Activated CD4-positive, alpha-beta T cell treated with anti-CD3 and anti-CD28 coated beads, Interleukin-2, amount 10 ng/mL, durations not matched to agents 7 days and 5 days (primary cell): ENCODE data around the gene RPS28. TPM values are rescaled to one million over a fixed set of nuclear protein-coding genes. Genes with fewer than 3 reads are reported as not detected.

ENCODE experiments used
- CTCF ChIA-PET: fragments of 350-600 bp; sonication (Branson Sonifier 250); formaldehyde crosslinking; loops from one replicate; lab custom pipeline; 2021; ENCODE audit warnings: antibody characterized with exemption; lab: Charles Lee
- POLR2A ChIA-PET: fragments of 350-600 bp; sonication (Branson Sonifier 250); formaldehyde crosslinking; loops from one replicate; lab custom pipeline; 2021; ENCODE audit warnings: antibody characterized with exemption; lab: Charles Lee
- DNase-seq: peaks from one replicate; pipeline ENCODE4 v3.0.0-alpha.2; 2020
- H3K27ac Mint-ChIP-seq: one replicate; pipeline ENCODE4 v1.8.0; 2021; ENCODE audit warnings: mild to moderate bottlenecking, moderate library complexity, mixed read lengths
- H3K27me3 Mint-ChIP-seq: one replicate; pipeline ENCODE4 v1.8.0; 2021; ENCODE audit warnings: mixed read lengths
- H3K36me3 Mint-ChIP-seq: one replicate; pipeline ENCODE4 v1.8.0; 2021; ENCODE audit warnings: low read depth, mixed read lengths
- H3K4me1 Mint-ChIP-seq: one replicate; pipeline ENCODE4 v1.8.0; 2021; ENCODE audit warnings: mixed read lengths
- H3K4me3 Mint-ChIP-seq: one replicate; pipeline ENCODE4 v1.8.0; 2021; ENCODE audit warnings: mild to moderate bottlenecking, moderate library complexity, mixed read lengths
- H3K9me3 Mint-ChIP-seq: one replicate; pipeline ENCODE4 v1.8.0; 2021; ENCODE audit warnings: mixed read lengths
- total RNA-seq, 2 experiments: library from RNA; stranded (reverse); gene quantifications; one replicate each; pipeline ENCODE4 v1.2.3, GENCODE V29; 2021

The RPS28 gene
- total RNA-seq, 2 experiments from 2014 or later = 1,480 to 2,023 TPM

GRCh38 chr19:8357007-8357521, 35.8 kb downstream of the RPS28 start:
- Mint-ChIP-seq H3K36me3 (no peaks in the 10 kb centered on the region), H3K27ac (no peak overlapping the region), H3K4me1 (peaks cover 3% of the 10 kb centered on the region), H3K4me3 (no peak overlapping the region), H3K27me3 (peaks cover 6% of the 10 kb centered on the region), H3K9me3 (no peaks in the 10 kb centered on the region)
- POLR2A ChIA-PET = no interaction called here
- CTCF ChIA-PET = interaction anchor here (0.9 to 1.2 kb wide), 2 partner anchors 21 to 487 kb away, joined by 3 to 5 read pairs; no protein-coding TSS in a partner anchor
- DNase-seq = no peak

GRCh38 chr19:8358948-8359347, 37.7 kb downstream of the RPS28 start:
- POLR2A ChIA-PET = no interaction called here
- no peak overlapping the region for H3K27ac Mint-ChIP-seq

GRCh38 chr19:8360196-8360595, 38.9 kb downstream of the RPS28 start:
- peaks cover 23% of the 10 kb centered on the region for H3K27me3 Mint-ChIP-seq
- no peak for DNase-seq
- no peak overlapping the region for H3K4me3 Mint-ChIP-seq
- H3K4me1 Mint-ChIP-seq = peaks cover 18% of the 10 kb centered on the region
- no peaks in the 10 kb centered on the region for H3K36me3 Mint-ChIP-seq
- H3K9me3 Mint-ChIP-seq = no peaks in the 10 kb centered on the region
- POLR2A ChIA-PET = no interaction called here
- H3K27ac Mint-ChIP-seq = no peak overlapping the region
- CTCF ChIA-PET = interaction anchor here (0.7 to 1.0 kb wide), 2 partner anchors 11 to 201 kb away, joined by 3 to 5 read pairs; no protein-coding TSS in a partner anchor

More at GRCh38 chr19:8358948-8359347, 37.7 kb downstream of the RPS28 start:
- H3K27me3 Mint-ChIP-seq = peaks cover 17% of the 10 kb centered on the region
- no peaks in the 10 kb centered on the region for H3K36me3 Mint-ChIP-seq
- H3K9me3 Mint-ChIP-seq = no peaks in the 10 kb centered on the region
- peaks cover 15% of the 10 kb centered on the region for H3K4me1 Mint-ChIP-seq
- H3K4me3 Mint-ChIP-seq = no peak overlapping the region
- no peak for DNase-seq
- CTCF ChIA-PET = interaction anchor here (0.6 to 1.2 kb wide), 2 partner anchors 11 to 24 kb away, joined by 3 to 4 read pairs; no protein-coding TSS in a partner anchor

GRCh38 chr19:8361921-8362793, 40.9 kb downstream of the RPS28 start:
- CTCF ChIA-PET = interaction anchor here (1.1 to 2.4 kb wide), 3 partner anchors 9 to 94 kb away, joined by 3 to 9 read pairs (median 4); no protein-coding TSS in a partner anchor
- Mint-ChIP-seq H3K27me3 (peaks cover 39% of the 10 kb centered on the region), H3K9me3 (no peaks in the 10 kb centered on the region), H3K4me1 (peaks cover 18% of the 10 kb centered on the region), H3K27ac (no peak overlapping the region), H3K4me3 (no peak overlapping the region), H3K36me3 (no peaks in the 10 kb centered on the region)
- POLR2A ChIA-PET = no interaction called here
- no peak for DNase-seq

- peak within 1 kb of the TSS; percentile 71 for H3K4me3 Mint-ChIP-seq
- peak; percentile 53 for DNase-seq
- ChIA-PET POLR2A (interaction anchor here (0.6 kb wide), 1 partner anchor 213 kb away, joined by 3 read pairs; the partner anchor contains the start of gene MYO1F), CTCF (interaction anchor here (0.7 to 2.4 kb wide), 7 partner anchors 11 to 1732 kb away, joined by 3 to 9 read pairs (median 4); no protein-coding TSS in a partner anchor)
- peaks cover 49% of the 10 kb centered on the region for H3K27me3 Mint-ChIP-seq
- H3K9me3 Mint-ChIP-seq = no peaks in the 10 kb centered on the region
- H3K27ac Mint-ChIP-seq = no peak within 1 kb of the TSS
- no peaks in the 10 kb centered on the region for H3K36me3 Mint-ChIP-seq
- H3K4me1 Mint-ChIP-seq = peaks cover 22% of the 10 kb centered on the region
These were observed 42.8 kb downstream of the RPS28 start, which contains the start of gene ANGPTL4 for GRCh38 chr19:8363803-8364771. TSS of gene ANGPTL4 (plus strand) at chr19:8364155. CDS start at chr19:8364322, 167 bp downstream.

- H3K36me3 Mint-ChIP-seq = no peaks in the 10 kb centered on the region
- CTCF ChIA-PET = no interaction called here
- no peak overlapping the region for H3K4me3 Mint-ChIP-seq
- POLR2A ChIA-PET = no interaction called here
- no peak overlapping the region for H3K27ac Mint-ChIP-seq
- H3K9me3 Mint-ChIP-seq = no peaks in the 10 kb centered on the region
- H3K27me3 Mint-ChIP-seq = peaks cover 49% of the 10 kb centered on the region
- no peak for DNase-seq
- peaks cover 22% of the 10 kb centered on the region for H3K4me1 Mint-ChIP-seq
These were observed 44.9 kb downstream of the RPS28 start for GRCh38 chr19:8366121-8366581.

GRCh38 chr19:8366961-8367326, 45.6 kb downstream of the RPS28 start:
- H3K36me3 Mint-ChIP-seq = no peaks in the 10 kb centered on the region
- peaks cover 46% of the 10 kb centered on the region for H3K27me3 Mint-ChIP-seq
- CTCF ChIA-PET = interaction anchor here (0.9 to 2.1 kb wide), 2 partner anchors 9 to 13 kb away, joined by 3 to 12 read pairs; no protein-coding TSS in a partner anchor
- H3K4me1 Mint-ChIP-seq = peaks cover 22% of the 10 kb centered on the region
- H3K4me3 Mint-ChIP-seq = no peak overlapping the region
- POLR2A ChIA-PET = no interaction called here
- DNase-seq = no peak
- H3K9me3 Mint-ChIP-seq = no peaks in the 10 kb centered on the region
- no peak overlapping the region for H3K27ac Mint-ChIP-seq

GRCh38 chr19:8367327-8368001, 46.2 kb downstream of the RPS28 start:
- peaks cover 44% of the 10 kb centered on the region for H3K27me3 Mint-ChIP-seq
- H3K9me3 Mint-ChIP-seq = no peaks in the 10 kb centered on the region
- no peak for DNase-seq
- no peaks in the 10 kb centered on the region for H3K36me3 Mint-ChIP-seq
- ChIA-PET CTCF (interaction anchor here (0.7 to 2.1 kb wide), 5 partner anchors 9 to 213 kb away, joined by 3 to 12 read pairs (median 3); no protein-coding TSS in a partner anchor), POLR2A (no interaction called here)
- no peak overlapping the region for H3K4me3 Mint-ChIP-seq
- peaks cover 19% of the 10 kb centered on the region for H3K4me1 Mint-ChIP-seq
- no peak overlapping the region for H3K27ac Mint-ChIP-seq

- DNase-seq = no peak
- peaks cover 25% of the 10 kb centered on the region for H3K27me3 Mint-ChIP-seq
- H3K4me1 Mint-ChIP-seq = peaks cover 6% of the 10 kb centered on the region
- no peak overlapping the region for H3K27ac Mint-ChIP-seq
- no peaks in the 10 kb centered on the region for H3K9me3 Mint-ChIP-seq
- no peaks in the 10 kb centered on the region for H3K36me3 Mint-ChIP-seq
- ChIA-PET CTCF (interaction anchor here (0.9 to 2.1 kb wide), 3 partner anchors 10 to 21 kb away, joined by 3 to 5 read pairs (median 4); no protein-coding TSS in a partner anchor), POLR2A (no interaction called here)
- no peak overlapping the region for H3K4me3 Mint-ChIP-seq
These were observed 49.1 kb downstream of the RPS28 start for GRCh38 chr19:8370176-8371010.

GRCh38 chr19:8371011-8371804, 49.9 kb downstream of the RPS28 start:
- H3K9me3 Mint-ChIP-seq = no peaks in the 10 kb centered on the region
- peaks cover 17% of the 10 kb centered on the region for H3K27me3 Mint-ChIP-seq
- peak overlapping the region; percentile 57 for H3K27ac Mint-ChIP-seq
- H3K4me3 Mint-ChIP-seq = no peak overlapping the region
- H3K4me1 Mint-ChIP-seq = peaks cover 6% of the 10 kb centered on the region
- POLR2A ChIA-PET = no interaction called here
- CTCF ChIA-PET = interaction anchor here (0.9 to 2.1 kb wide), 3 partner anchors 10 to 20 kb away, joined by 3 to 5 read pairs (median 4); no protein-coding TSS in a partner anchor
- DNase-seq = no peak
- no peaks in the 10 kb centered on the region for H3K36me3 Mint-ChIP-seq
